GM19395 (cell line): ENCODE results near the gene TPRG1.

Experiments
- ATAC-seq: cut with Tn5 transposase; IDR thresholded peaks from one replicate; pipeline ENCODE4 v1.9.1; 2021; ENCODE audit warnings: mild to moderate bottlenecking, moderate library complexity; ENCODE audit not compliant: unreplicated experiment

Gene TPRG1

DNA sequence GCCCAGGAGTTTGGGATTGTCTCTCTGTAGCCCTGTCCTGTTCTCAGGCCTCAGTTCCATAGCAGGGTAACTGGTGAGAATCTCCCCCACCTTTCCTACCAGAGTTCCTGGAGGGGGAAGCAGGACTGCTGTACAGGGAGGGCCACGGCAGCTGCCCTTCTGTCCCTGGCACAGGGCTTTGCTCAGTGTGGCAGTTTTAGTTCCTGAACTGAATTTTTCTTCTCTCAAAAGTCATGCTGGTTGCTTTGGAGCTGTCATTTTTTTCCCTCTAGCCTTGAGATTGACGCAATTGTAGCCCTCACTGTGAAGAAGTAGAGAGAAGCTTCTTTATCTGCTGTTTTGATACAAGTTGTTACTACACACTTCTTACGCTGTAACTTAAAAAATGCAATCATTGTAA, 55.5 kb downstream of the TPRG1 start:
- ATAC-seq = no peak

DNA sequence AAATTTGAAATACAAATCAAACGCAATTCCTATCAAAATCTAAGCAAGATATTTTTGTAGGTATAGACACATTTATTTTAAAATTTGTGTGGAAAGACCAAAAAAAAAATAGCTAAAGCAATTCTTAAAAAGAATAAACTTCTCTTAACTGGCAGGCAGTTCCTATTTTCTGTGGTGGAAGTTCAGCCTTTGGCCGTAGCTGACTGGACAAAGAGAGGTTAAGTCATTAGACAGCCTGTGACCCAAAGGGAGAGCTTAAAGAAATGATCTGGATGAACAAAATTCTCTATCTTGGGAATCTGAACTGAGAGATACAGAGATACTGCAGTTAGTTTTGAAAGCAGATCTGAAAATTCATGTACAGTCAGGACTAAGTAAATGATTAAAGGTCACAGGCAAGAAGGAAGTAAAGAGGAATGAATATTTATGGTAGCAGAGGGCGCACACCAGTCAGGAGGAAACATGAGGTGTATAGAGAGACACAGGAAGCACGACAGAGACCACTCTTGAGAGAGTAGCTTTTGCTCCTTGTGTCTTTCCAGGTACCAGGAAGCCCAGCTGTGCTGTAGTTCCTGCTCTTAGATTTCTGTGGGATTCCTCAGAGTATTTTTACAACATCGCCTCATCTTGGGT, 57.5 kb downstream of the TPRG1 start:
- ATAC-seq = peak; percentile 94

- ATAC-seq = no peak
Observed at GRCh38 chr3:189232790-189233189, 61.0 kb downstream of the TPRG1 start.

- no peak for ATAC-seq
Observed at GRCh38 chr3:189233225-189233858, 61.6 kb downstream of the TPRG1 start.

DNA sequence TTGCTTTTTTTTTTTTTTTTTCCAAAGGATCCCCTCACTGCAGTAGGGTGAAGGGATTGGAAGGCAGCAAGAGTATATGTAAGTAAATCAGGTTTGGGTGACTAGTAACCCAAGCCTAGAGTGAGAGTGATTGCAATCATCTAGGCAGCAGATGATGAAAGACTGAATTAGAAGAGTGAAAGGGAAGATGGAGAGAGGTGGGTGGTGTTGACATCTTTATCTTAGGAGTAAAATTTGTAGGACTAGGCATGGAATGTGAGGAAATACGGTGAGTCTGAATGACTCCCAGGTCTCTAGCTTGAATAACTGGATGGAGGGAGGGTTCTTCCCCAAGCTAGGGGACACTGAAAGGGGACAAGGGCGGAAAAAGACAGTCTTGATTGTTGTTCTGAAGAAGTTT, 63.4 kb downstream of the TPRG1 start:
- ATAC-seq = no peak

GRCh38 chr3:189236352-189236751, 64.6 kb downstream of the TPRG1 start:
- peak; percentile 80 for ATAC-seq

- no peak for ATAC-seq
Observed at GRCh38 chr3:189237526-189237925, 65.8 kb downstream of the TPRG1 start.

GRCh38 chr3:189238071-189238470, 66.3 kb downstream of the TPRG1 start:
- no peak for ATAC-seq

GRCh38 chr3:189239616-189240015, 67.8 kb downstream of the TPRG1 start:
- ATAC-seq = no peak

DNA sequence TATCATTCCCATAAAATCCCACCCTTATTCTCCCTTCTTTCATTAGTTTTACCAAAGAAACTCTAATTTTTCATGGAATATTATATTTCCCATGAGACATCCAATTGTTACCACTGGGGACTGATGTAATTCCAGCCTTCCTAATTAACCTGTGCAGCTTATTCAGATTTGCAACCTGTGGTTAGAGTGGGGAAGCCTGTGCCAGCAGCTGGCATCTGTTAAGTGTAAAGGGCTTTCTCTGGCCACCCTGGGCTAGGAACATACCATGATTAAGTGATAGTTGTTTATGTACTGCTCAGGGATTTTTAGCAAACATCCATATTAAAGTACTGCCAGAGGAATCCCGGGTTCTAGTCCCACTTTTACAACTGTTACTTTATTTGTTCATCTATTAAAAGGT, 78.2 kb downstream of the TPRG1 start:
- no peak for ATAC-seq

DNA sequence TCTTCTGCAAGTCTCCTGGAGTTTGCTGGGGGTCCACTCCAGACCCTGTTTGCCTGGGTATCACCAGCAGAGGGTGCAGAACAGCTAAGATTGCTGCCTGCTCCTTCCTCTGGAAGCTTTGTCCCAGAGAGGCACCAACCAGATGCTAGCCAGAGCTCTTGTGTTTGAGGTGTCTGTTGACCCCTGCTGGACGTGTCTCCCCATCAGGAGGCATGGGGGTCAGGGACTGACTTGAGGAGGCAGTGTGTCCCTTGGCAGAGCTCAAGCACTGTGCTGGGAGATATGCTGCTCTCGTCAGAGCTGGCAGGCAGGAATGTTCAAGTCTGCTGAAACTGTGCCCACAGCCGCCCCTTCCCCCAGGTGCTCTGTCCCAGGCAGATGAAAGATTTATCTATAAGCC, 86.5 kb downstream of the TPRG1 start:
- no peak for ATAC-seq

DNA sequence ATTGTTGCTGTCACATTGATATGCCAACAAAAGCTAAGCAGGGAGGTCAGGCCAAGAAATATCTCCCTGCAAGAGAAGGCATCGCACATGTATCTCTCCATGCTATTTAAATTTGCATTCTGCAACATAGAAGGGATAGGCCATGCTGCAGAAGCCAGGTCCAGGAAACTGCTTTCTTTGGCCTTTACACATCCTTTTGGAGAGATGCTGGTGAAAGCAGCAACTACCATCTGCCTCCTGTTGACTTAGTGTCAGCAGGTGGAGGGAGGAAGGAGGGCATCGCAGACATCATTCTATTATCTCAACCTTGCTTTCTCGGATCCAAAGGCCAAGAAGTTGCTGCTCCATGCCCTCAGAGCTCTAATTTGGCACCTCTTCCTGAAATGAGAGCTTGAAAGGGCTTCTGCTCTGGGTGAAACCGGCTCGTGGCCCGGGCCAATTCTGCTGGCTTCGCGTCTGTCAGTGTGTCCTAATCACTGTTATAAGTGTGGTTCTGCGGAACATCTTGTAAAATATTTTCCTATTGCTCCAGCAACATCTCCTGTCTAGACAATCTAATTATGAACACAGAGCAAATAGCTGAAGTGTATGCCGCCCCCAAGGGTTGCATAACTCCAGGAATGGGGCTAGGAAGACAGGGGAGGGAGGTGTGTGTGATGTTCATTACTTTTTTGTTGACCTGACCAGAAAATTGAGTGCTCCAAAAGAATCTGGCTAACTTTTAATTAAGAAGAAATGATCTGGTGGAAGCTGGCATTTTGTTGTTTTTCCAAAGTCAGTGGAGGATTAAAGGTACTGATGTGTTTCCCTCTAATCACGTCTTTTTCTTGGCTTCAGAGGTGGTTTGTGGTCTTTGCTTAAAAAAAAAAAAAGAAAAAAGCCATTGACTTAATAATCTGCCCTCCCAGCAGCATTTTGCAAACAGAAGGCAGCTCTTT, 89.1 kb downstream of the TPRG1 start:
- ATAC-seq = no peak

DNA sequence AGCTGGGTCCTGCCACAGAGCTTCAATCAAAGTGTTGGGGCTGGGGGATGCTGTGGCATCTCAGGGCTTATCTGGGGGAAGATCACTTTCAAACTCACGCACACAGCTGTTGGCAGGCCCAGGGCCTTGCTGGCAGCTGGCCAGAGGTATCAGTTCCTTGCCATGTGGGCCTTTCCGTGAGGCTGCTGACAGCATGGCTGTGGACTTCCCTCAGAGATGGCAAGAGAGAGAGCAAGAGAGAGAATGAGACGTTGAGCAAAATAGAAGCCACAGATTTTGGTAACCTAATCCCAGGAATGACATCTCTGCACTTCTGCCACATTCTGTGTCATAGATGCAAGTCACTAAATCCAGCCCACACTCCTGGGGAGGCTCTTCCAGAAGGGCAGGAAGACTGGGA, 91.0 kb downstream of the TPRG1 start:
- ATAC-seq = no peak

GRCh38 chr3:189267981-189268613, 96.3 kb downstream of the TPRG1 start:
- ATAC-seq = no peak

DNA sequence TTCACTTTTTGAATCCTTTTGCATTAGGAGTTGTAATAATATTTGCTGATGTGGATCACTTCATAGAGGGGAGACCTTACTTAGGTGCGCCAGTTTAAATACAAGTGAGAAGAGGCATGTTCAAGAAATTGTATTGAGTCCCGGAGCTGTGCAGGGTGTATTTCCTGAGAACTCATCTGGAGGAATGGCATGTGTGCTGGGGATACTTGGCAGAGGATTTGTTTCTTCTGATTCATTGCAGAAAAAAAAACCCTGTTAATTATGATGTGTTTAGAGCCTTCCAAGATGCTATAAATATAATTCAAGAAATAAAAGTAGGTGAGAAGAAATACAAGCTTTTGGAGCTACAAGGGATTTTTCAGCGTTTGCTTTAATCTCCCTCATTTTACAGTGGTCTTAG, 97.6 kb downstream of the TPRG1 start:
- ATAC-seq = no peak

GRCh38 chr3:189270248-189270832, 98.6 kb downstream of the TPRG1 start:
- peak; percentile 69 for ATAC-seq

- ATAC-seq = no peak
Observed at GRCh38 chr3:189272500-189273119, 100.8 kb downstream of the TPRG1 start.

DNA sequence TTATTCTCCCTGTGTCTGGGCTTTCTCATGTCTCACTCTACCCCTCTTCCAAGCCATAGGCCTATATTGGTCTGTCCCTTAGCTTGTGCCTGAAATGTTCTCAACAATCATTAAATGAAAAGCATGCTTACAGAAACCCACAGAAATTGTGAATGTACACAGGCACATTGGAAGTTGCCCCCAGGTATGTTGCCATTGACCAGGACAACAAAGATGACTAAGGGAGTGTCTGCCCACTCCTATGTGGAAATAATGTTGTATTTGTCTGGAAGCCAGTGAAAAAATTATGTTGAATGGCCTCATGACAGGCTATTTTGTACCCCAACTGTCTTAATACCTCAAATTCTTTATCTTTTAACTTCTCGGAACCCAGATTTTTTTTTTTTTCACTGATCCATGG, 102.0 kb downstream of the TPRG1 start:
- no peak for ATAC-seq

DNA sequence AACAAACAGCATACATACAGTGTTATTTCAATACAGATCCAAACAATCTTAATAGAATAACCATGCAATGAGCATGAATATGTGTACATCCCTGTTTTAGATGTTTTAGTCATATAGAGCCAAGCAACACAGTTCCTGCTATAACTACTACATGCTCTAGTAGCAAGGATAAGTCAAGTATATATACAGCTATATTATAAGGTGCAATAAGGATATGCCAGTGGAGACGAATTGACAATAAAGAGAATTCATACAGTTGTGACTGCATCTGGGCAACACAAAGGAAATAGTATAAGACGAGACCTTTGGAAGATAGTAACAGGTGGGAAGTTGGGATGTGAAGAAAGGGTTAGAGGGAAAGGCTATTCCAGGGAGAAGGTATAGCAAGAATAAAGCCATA, 103.4 kb downstream of the TPRG1 start:
- ATAC-seq = no peak

DNA sequence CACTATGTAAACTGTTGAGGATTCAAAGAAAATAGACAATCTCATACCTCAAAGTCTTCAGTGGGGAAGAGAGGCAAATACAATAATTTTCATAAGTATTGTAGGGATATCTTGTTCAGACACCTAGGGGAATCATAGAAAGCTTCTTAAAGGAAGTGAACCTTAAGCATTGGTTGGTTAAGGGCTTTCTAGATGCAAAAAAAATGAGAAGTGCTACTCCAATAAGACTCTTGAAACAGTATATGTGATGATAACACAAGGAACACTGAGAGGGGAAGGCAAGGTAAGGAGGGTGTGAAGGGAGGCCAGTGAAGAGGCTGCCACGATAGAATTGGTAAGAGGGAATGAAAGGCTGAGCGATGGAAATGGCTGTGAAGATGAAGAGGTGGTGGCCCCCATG, 104.1 kb downstream of the TPRG1 start:
- ATAC-seq = no peak
